Spinal cord (tissue), 10 donors: ENCODE results near the gene SLC1A3. TPM values are rescaled to one million over a fixed set of nuclear protein-coding genes. Genes with fewer than 3 reads are reported as not detected.
"Not testable (repeated sequence)": the region's sequence is repeated elsewhere in the genome, so short reads cannot be mapped to it uniquely, and the experiment has no call there.

Experiments
- DNase-seq, 6 donors: peaks; one replicate each; pipeline versions ENCODE4 v3.0.0 to v3.0.0-alpha.2; 2013 to 2015; ENCODE audit warnings: low spot score in 6 of 6, low read depth in 4 of 6
- H3K27ac ChIP-seq: one replicate; pipeline ENCODE4 v1.5.1; 2013; ENCODE audit warnings: low read depth, low read length, control low read depth
- H3K27me3 ChIP-seq: one replicate; pipeline ENCODE4 v1.6.1; 2013; ENCODE audit warnings: low read length; ENCODE audit not compliant: control insufficient read depth, insufficient read depth
- H3K36me3 ChIP-seq: one replicate; pipeline ENCODE4 v1.6.1; 2013; ENCODE audit warnings: low read length; ENCODE audit not compliant: control insufficient read depth, insufficient read depth
- H3K4me1 ChIP-seq: one replicate; pipeline ENCODE4 v1.6.1; 2013; ENCODE audit warnings: low read length; ENCODE audit not compliant: control insufficient read depth, insufficient read depth
- H3K4me3 ChIP-seq: one replicate; pipeline ENCODE4 v1.5.1; 2013; ENCODE audit warnings: low read depth, low read length, control low read depth
- H3K9me3 ChIP-seq: one replicate; pipeline ENCODE4 v1.6.1; 2013; ENCODE audit warnings: low read length; ENCODE audit not compliant: control insufficient read depth, insufficient read depth
- WGBS: methylation state at CpG from one replicate; pipeline ENCODE4 v1.1.5; 2013; ENCODE audit warnings: missing lambda C conversion rate; ENCODE audit not compliant: insufficient coverage; 5-methylcytosine and 5-hydroxymethylcytosine counted together
- polyA plus RNA-seq, 2 donors: library from polyadenylated mRNA; unstranded; fragments of 120-200 nt; gene quantifications; one replicate each; pipeline ENCODE4 v1.2.1, GENCODE V29; 2013; ENCODE audit not compliant: insufficient read length in 2 of 2
- total RNA-seq, 2 donors: library from RNA; depleted of rRNA in 1 of 2; stranded (reverse); fragments of 120-200 nt in 1 of 2; fragments of >200 nt in 1 of 2; gene quantifications; one replicate each; pipeline versions ENCODE4 v1.2.3 to v1.2.4, GENCODE V29; 2013 to 2014
- donor health status: healthy.

Gene SLC1A3
- total and polyA plus RNA-seq, 4 donors, result 456 to 738 (median 465) TPM

DNA sequence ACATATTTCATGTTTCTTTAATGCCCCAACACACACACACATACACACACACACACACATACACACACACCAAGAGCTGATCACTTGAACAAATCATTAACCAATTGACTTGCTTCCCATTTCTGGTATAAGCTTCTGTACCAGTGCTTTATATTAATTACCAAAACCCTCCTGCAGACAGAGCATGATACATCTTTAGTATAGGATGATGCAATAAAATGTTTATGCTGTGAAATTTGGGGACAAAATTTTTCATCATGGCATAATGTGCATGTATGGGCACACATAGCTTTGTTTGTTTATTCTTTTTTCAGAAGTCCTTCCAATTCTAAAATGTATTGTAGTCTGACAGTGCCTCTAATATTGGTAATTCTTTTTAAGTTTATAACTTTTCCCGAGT, 34.5 kb downstream of the SLC1A3 start:
- WGBS, result no CpG with 5 or more reads among the region's 1 CpG
- H3K9me3 ChIP-seq, result no peaks in the 10 kb centered on the region

DNA sequence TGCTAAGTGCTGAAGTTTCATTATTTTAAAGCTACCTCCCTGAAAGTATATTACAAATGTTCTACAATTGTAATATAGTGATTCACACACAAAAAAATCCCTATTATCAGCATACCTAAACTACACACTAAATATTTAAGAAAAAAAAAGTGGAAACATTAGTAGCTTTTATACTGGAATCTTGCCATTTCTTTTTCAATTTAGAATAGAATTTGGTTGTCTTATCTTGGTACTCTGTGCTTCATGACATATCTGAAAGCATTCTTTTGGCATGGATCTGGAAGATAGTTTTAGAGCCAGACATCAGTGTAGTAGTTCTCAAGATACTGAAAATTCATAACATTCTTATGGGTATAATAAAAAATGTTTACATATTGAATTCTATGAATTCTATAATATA, 35.0 kb downstream of the SLC1A3 start:
- H3K9me3 ChIP-seq, result no peaks in the 10 kb centered on the region
- H3K36me3 ChIP-seq, result no peaks in the 10 kb centered on the region
- no peaks in the 10 kb centered on the region for H3K4me1 ChIP-seq
- no peak for DNase-seq
- no peak overlapping the region for H3K27ac ChIP-seq
- H3K4me3 ChIP-seq, result no peak overlapping the region
- no peaks in the 10 kb centered on the region for H3K27me3 ChIP-seq

More for the DNA sequence above, 34.5 kb downstream of the SLC1A3 start:
- no peaks in the 10 kb centered on the region for H3K27me3 ChIP-seq
- H3K36me3 ChIP-seq, result peaks cover 3% of the 10 kb centered on the region
- no peak overlapping the region for H3K27ac ChIP-seq
- H3K4me1 ChIP-seq, result no peaks in the 10 kb centered on the region
- no peak for DNase-seq
- H3K4me3 ChIP-seq, result no peak overlapping the region

DNA sequence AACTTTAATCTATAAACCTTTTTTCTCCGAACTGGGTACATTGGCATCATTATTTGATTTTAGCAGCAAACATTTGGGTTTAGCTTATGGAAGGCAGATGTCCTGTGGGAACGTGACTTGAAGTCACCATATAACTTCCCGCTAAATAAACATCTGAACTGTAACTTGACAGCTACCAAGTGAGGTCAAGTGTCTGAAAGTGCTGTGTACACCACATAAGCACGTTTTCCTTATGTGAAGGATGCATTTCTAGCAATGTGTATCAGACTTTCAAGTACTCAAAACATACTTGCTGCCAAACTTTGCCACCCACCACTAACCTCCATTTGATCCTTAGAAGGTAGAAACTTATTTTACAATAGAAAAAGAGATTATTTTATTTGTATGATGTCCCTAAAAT, 35.7 kb downstream of the SLC1A3 start:
- H3K4me1 ChIP-seq, result no peaks in the 10 kb centered on the region
- H3K27ac ChIP-seq, result no peak overlapping the region
- no peak overlapping the region for H3K4me3 ChIP-seq
- H3K9me3 ChIP-seq, result no peaks in the 10 kb centered on the region
- DNase-seq, result no peak
- no CpG with 5 or more reads among the region's 4 CpGs for WGBS
- H3K36me3 ChIP-seq, result no peaks in the 10 kb centered on the region
- no peaks in the 10 kb centered on the region for H3K27me3 ChIP-seq

DNA sequence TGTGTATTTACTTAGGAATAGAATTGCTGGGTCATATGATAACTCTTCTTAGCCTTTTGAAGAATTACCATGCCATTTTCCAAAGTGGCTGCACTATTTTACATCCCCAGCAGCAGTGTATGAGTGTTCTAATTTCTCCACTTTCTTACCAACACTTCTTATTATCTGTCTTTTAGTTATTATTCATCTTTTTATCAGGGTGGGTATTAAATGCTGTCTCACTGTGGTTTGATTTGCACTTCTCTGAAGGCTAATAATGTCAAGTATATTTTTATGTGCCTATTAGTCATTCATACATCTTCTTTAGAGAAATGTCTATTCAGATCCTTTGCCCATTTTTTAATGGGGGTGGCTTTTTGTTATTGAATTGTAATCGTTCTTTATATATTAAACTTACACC, 36.8 kb downstream of the SLC1A3 start:
- no peaks in the 10 kb centered on the region for H3K9me3 ChIP-seq
- no CpG with 5 or more reads among the region's 1 CpG for WGBS
- H3K27me3 ChIP-seq, result no peaks in the 10 kb centered on the region
- H3K4me1 ChIP-seq, result no peaks in the 10 kb centered on the region
- no peak overlapping the region for H3K27ac ChIP-seq
- no peak overlapping the region for H3K4me3 ChIP-seq
- DNase-seq, result no peak
- no peaks in the 10 kb centered on the region for H3K36me3 ChIP-seq

DNA sequence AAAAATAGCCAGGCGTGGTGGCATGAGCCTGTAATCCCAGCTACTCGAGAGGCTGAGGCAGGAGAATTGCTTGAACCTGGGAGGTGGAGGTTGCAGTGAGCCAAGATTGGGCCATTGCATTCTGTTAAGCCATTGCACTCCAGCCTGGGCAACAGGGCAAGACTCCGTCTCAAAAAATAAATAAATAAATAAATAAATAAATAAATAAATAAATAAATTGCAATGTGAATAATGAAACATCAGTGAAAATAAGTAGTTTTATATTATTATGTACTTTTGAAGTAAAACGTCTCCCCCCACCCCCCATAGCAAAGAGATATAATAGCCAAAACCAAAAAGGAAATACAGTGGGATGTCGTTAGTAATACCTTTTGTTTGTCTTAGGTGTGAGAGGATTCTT, 37.4 kb downstream of the SLC1A3 start:
- DNase-seq, H3K36me3 ChIP-seq, H3K27ac ChIP-seq, H3K9me3 ChIP-seq, H3K27me3 ChIP-seq, H3K4me1 ChIP-seq, H3K4me3 ChIP-seq: not testable (repeated sequence)
- 92% methylated on average over 2 of the region's 5 CpGs for WGBS

DNA sequence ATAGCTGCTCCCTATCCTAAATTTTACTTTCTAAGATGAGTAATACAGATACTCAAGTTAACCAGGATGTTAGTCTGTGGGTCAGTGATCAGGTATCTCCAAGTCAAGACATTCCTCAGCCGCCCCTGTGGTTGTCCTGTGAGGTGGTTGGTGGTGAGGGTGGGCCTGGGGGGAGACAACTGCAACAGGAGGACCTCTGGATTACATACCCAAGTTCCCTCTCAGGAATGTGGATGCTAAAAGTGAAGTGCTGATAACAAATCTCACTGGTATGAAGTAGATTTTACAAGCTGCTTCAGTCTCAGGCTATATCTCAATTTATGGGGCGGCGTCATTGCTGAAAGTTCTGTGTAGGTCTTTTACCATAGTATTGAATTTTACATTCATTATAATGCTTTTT, 38.3 kb downstream of the SLC1A3 start:
- Histone ChIP-seq H3K27ac (no peak overlapping the region), H3K4me3 (no peak overlapping the region), H3K36me3 (no peaks in the 10 kb centered on the region), H3K9me3 (no peaks in the 10 kb centered on the region), H3K27me3 (no peaks in the 10 kb centered on the region), H3K4me1 (no peaks in the 10 kb centered on the region)
- no CpG with 5 or more reads among the region's 3 CpGs for WGBS
- no peak for DNase-seq

DNA sequence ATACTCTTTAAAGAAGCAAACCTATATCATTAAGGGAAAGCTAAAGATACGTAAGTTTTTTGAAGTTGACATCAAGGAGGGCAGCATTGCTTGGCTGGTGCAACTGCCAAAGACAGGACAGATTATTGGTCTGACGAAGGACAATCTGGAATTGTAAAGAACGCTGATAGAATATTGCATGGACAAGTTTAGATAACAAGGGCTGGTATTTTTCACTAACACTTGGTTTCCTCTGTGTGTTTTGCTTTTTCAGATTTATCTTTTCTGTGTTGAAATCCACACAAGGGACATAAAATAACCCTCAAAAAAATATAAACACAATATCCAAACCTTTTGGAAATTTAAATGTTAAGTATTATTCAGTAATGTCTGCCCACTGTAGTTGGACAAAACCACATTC, 39.7 kb downstream of the SLC1A3 start:
- no peak overlapping the region for H3K4me3 ChIP-seq
- H3K27ac ChIP-seq, result no peak overlapping the region
- H3K36me3 ChIP-seq, result no peaks in the 10 kb centered on the region
- WGBS, result 83% methylated on average over 1 of the region's 3 CpGs
- DNase-seq, result no peak
- H3K27me3 ChIP-seq, result no peaks in the 10 kb centered on the region
- no peaks in the 10 kb centered on the region for H3K4me1 ChIP-seq
- no peaks in the 10 kb centered on the region for H3K9me3 ChIP-seq

DNA sequence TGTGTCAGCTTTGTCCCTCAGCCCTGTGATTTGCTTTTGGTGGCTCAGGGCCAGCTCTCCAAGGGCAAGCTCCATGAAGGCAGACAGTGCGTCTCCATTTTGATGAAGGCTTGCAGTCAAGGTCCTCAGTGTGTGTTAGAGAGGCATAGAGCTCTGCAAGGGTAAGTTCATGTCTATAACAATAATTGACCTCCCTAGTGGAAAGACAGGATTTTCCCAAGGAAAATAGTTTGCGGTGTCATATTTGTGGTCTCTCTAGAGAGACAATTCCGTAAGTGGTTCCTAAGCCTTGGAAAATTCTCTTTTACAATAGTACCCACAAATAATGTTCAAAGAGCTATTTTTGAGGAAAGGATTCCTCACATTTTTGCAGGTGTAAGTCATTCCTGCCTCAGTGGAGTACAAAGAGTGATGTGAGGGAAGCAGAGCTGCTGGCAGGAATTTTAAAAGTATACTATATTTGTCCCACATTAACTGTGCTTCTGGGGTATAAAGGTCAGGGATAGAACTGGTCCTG, 40.2 kb downstream of the SLC1A3 start:
- Histone ChIP-seq H3K4me1 (no peaks in the 10 kb centered on the region), H3K9me3 (no peaks in the 10 kb centered on the region), H3K4me3 (no peak overlapping the region), H3K27ac (no peak overlapping the region), H3K27me3 (no peaks in the 10 kb centered on the region), H3K36me3 (no peaks in the 10 kb centered on the region)
- DNase-seq, result no peak
- WGBS, result no CpG with 5 or more reads among the region's 3 CpGs

DNA sequence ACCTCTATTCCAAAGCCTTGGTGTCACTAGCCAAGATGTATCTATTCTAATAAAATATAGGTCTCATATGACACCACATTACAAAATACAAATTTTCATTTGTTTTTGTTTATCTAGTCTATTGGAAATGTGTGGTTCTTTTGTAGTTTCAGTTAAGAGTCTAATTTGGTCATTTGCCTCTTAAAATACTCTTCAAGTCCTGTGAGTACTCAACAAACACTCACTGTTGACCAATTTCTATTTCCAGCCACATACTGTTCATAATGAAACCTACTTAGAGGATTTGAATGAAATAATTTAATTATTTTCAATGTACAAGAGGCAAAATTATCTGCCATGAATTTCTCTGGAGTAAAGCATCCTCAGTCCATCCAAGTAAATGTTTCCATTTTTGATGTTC, 40.6 kb downstream of the SLC1A3 start:
- DNase-seq, result no peak
- no peaks in the 10 kb centered on the region for H3K9me3 ChIP-seq
- no peaks in the 10 kb centered on the region for H3K27me3 ChIP-seq
- H3K36me3 ChIP-seq, result no peaks in the 10 kb centered on the region
- no peaks in the 10 kb centered on the region for H3K4me1 ChIP-seq
- no peak overlapping the region for H3K27ac ChIP-seq
- H3K4me3 ChIP-seq, result no peak overlapping the region

DNA sequence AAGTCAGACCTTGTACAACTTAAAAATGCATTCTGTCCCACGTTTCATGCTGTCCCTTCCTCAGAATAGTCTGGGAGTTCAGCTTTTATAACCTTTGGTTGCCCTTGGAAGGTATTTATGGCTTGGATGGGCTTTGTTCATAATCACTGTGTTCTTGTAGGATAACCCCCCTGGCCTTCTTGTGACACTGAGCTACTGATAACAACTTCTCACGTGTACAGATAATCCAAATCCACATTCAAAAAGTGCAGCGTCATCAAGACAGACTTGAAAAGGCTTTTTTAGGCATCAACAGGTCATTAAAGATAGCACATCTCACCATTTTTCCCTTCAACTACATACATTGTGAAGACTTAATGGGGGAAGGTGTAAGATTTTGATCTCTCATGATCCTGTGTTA, 42.0 kb downstream of the SLC1A3 start:
- no peak for DNase-seq
- Histone ChIP-seq H3K4me3 (no peak overlapping the region), H3K4me1 (no peaks in the 10 kb centered on the region), H3K27ac (no peak overlapping the region), H3K9me3 (no peaks in the 10 kb centered on the region), H3K27me3 (no peaks in the 10 kb centered on the region), H3K36me3 (no peaks in the 10 kb centered on the region)
- WGBS, result 40% methylated on average over 1 of the region's 3 CpGs
